22Rv1 (cell line): ENCODE results near the gene MIX23.

Source experiments
- ZFX ChIP-seq: fragments of 450-650 bp; IDR thresholded peaks from 2 replicates; pipeline ENCODE4 v1.6.1; 2017; ENCODE audit warnings: antibody characterized with exemption, borderline replicate concordance
- TF ChIP-seq, protein P1 (sequence below): fragments of 450-650 bp; IDR thresholded peaks from 2 replicates; pipeline ENCODE4 v1.5.1; 2017; ENCODE audit warnings: mild to moderate bottlenecking

DNA sequence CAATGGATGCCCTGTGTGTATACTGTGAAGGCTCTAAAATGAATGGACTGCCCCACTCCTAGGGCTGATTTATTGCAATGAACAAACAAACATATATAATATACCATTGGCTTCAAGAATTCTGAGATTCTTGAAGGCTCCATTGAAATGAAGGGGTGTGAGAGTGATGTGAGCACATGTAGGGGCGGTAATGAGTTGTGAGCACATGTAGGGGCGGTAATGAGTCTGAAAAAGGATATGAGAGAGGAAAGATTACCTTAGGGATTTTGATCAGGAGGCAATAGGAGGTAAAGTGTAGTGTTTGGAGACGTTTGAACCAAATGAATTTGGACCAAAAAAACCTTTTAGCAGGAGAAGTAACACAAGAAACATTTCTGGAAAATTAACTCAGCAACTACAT, 4.7 kb upstream of the MIX23 start:
- TF ChIP-seq, protein P1, sequence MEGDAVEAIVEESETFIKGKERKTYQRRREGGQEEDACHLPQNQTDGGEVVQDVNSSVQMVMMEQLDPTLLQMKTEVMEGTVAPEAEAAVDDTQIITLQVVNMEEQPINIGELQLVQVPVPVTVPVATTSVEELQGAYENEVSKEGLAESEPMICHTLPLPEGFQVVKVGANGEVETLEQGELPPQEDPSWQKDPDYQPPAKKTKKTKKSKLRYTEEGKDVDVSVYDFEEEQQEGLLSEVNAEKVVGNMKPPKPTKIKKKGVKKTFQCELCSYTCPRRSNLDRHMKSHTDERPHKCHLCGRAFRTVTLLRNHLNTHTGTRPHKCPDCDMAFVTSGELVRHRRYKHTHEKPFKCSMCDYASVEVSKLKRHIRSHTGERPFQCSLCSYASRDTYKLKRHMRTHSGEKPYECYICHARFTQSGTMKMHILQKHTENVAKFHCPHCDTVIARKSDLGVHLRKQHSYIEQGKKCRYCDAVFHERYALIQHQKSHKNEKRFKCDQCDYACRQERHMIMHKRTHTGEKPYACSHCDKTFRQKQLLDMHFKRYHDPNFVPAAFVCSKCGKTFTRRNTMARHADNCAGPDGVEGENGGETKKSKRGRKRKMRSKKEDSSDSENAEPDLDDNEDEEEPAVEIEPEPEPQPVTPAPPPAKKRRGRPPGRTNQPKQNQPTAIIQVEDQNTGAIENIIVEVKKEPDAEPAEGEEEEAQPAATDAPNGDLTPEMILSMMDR = no peak
- TF ChIP-seq ZFX = no peak
